Kidney epithelial cell (primary cell): ENCODE measurements around the gene PTPA. TPM values are rescaled to one million over a fixed set of nuclear protein-coding genes. Genes with fewer than 3 reads are reported as not detected.

Source experiments
- DNase-seq: peaks from one replicate; pipeline ENCODE4 v3.0.0-alpha.2; 2010; ENCODE audit warnings: low read depth
- H3K27me3 ChIP-seq: 2 replicates; pipeline ENCODE4 v1.6.0; 2011; ENCODE audit warnings: low read length; ENCODE audit not compliant: control insufficient read depth, insufficient read depth
- H3K36me3 ChIP-seq: 2 replicates; pipeline ENCODE4 v1.5.1; 2011; ENCODE audit warnings: low read length; ENCODE audit not compliant: control insufficient read depth, insufficient read depth
- H3K4me3 ChIP-seq: 2 replicates; pipeline ENCODE4 v1.5.1; 2011; ENCODE audit warnings: low read depth, mild to moderate bottlenecking, control low read depth, low read length
- total RNA-seq: library from RNA; depleted of rRNA; stranded (reverse); fragments of >200 nt; gene quantifications from 2 replicates; pipeline ENCODE4 v1.2.3, GENCODE V29; 2015
- TF ChIP-seq, protein P1 (sequence below): IDR thresholded peaks from 2 replicates; pipeline ENCODE4 v1.5.1; 2011; ENCODE audit warnings: mild to moderate bottlenecking, moderate library complexity, low read length, control low read depth, inconsistent platforms; ENCODE audit not compliant: insufficient read depth, poor library complexity, severe bottlenecking

The PTPA gene
- total RNA-seq, 1 donor from 2014 or later: 167 TPM

DNA sequence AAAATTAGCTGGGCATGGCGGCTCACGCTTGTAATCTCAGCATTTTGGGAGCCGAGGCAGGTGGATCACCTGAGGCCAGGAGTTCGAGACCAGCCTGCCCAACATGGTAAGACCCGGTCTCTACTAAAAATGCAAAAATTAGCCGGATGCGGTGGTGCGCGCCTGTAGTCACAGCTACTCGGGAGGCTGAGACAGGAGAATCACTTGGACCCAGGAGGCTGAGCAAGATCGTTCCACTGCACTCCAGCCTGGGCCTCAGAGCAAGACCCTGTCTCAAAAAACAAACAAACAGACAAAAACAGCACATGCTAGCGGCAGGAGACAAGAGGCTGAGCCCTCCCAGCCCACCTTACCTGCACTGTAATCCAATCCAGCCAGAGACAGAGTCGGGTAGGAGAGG is 31.4 kb upstream of the PTPA start:
- no peaks in the 10 kb centered on the region for H3K36me3 ChIP-seq
- H3K4me3 ChIP-seq: peak overlapping the region; percentile 71
- TF ChIP-seq, protein P1, sequence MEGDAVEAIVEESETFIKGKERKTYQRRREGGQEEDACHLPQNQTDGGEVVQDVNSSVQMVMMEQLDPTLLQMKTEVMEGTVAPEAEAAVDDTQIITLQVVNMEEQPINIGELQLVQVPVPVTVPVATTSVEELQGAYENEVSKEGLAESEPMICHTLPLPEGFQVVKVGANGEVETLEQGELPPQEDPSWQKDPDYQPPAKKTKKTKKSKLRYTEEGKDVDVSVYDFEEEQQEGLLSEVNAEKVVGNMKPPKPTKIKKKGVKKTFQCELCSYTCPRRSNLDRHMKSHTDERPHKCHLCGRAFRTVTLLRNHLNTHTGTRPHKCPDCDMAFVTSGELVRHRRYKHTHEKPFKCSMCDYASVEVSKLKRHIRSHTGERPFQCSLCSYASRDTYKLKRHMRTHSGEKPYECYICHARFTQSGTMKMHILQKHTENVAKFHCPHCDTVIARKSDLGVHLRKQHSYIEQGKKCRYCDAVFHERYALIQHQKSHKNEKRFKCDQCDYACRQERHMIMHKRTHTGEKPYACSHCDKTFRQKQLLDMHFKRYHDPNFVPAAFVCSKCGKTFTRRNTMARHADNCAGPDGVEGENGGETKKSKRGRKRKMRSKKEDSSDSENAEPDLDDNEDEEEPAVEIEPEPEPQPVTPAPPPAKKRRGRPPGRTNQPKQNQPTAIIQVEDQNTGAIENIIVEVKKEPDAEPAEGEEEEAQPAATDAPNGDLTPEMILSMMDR: no peak
- DNase-seq: no peak
- H3K27me3 ChIP-seq: no peaks in the 10 kb centered on the region

DNA sequence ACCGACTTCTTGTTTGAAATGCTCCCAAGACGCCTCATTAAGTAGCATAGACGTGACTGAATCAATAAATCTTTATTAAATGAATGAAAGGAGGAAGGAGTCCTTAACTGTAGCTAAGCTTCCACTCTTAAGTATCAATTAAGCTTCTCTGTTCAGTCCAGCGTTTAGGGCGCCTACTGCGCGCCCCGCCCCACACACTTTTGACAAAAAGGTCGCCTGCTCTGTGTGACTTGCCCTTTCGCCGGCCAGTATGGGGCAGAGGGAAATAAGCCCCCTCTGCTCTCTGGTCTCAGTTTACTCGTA is 31.0 kb upstream of the PTPA start:
- Histone ChIP-seq H3K36me3 (no peaks in the 10 kb centered on the region), H3K4me3 (peak overlapping the region; percentile 71), H3K27me3 (no peaks in the 10 kb centered on the region)
- TF ChIP-seq, protein P1: no peak
- DNase-seq: no peak

DNA sequence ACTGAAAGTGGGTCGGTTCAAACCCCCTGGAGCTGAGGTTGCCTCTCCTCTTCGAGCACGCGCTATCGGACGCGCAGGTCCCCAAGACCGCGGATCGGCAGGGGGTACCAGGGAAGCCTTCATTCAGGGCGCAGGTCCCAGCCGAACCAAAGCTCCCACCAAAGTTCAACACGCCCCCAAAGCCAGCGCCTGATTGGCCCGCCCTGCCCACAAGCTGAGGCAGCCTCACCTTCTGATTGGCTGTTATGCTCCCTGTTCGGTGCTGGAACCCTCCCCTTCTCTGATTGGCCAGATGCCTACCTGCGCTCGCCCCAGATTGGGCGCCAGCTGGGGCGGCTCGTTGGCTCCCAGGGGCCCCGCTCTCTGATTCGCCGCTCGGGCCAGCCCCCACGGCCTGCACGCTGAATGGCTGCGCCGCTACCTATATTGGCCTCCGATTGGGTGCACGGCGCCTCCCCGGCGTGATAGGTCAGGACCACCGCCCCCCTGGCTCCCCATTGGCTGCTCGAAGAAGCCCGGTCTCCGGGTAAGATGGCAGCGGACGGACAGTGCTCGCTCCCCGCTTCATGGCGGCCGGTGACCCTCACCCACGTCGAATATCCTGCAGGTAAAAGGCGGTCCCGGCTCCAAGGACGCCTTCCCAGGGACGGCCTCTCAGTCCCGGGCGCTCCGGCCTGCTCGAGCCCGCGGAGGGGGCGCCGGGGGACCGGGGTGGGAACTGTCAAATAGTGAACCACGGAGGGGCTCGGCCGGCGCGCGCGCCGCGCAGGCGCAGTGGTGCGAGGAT is 30.4 kb upstream of the PTPA start, which contains the start of gene DOLPP1:
Gene DOLPP1 (plus strand): TSS at position 511 of the 787 bp plus-strand sequence. CDS start 21 bp downstream, at position 532.
- Histone ChIP-seq H3K27me3 (no peaks in the 10 kb centered on the region), H3K4me3 (peak within 1 kb of the TSS; percentile 71), H3K36me3 (no peaks in the 10 kb centered on the region)
- TF ChIP-seq, protein P1: no peak
- peak; percentile 94 for DNase-seq

DNA sequence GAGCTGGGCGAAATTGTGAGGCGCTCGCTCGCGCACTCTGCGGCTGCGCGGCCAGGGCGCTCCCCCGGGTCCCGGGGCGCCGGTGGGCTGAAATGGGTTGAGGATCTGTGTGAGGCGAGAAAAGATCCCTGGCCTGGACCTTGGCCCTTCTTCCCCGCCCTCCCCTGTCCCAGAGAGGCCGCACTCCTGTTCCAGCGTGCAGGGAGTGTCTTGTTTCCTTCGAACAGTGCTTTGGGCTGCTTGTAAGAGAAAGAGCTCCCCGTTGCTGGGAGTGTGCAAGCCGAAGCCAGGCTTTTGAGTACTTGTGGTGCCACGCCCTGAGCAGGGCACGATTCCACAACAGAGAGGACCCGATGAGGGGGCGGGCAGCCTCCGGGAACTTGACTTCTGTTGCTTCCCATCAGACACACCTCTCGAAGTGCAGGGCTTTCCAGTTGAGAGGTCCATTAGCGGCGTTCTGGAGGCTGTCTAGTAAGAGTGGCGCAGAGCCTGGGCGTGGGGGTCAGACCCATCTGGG is 29.8 kb upstream of the PTPA start:
- DNase-seq: no peak
- no peaks in the 10 kb centered on the region for H3K27me3 ChIP-seq
- H3K4me3 ChIP-seq: peak overlapping the region; percentile 58
- H3K36me3 ChIP-seq: no peaks in the 10 kb centered on the region
- TF ChIP-seq, protein P1: no peak

DNA sequence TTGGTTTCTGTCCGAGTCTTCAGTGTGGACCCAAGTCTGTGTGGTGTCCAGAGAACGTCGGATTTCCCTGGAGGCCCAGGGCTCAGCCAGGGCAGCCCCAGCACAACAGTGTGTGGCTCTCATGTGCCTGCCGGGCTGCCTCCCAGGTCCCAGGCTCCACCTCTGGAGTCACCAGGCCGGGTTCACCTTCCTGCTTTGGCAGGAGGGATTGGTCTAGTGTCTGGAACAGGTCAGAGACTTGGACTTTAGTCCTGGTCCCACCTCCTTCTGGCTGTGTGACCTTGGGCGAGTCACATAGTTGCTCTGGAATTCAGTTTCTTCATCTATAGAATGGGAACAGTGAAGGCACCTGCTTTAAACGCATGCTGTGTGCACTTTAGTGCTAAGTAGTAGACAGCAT is 27.1 kb upstream of the PTPA start:
- TF ChIP-seq, protein P1: no peak
- Histone ChIP-seq H3K4me3 (no peak overlapping the region), H3K27me3 (no peaks in the 10 kb centered on the region), H3K36me3 (no peaks in the 10 kb centered on the region)
- no peak for DNase-seq

DNA sequence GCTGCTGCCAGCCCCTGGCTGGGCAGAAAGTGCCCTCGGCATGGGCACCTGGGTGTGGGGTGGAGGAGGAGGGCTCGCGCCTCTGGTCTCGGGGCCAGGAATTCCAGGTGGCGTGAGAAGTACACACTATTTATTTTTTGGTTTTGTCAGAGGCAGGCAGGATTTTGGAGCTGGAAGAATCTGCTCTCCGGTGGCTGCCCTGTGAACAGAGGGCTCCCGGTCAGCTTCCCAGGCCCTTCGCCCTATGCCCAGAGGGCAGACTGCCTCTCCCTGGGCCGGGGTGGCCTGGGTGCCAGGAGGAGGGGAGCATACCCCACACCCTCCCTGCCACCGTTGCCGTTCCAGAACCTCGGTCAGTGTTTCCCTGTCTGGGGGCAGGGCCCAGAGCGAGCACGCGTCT is 22.0 kb upstream of the PTPA start:
- no peak overlapping the region for H3K4me3 ChIP-seq
- no peak for DNase-seq
- TF ChIP-seq, protein P1: no peak
- H3K27me3 ChIP-seq: no peaks in the 10 kb centered on the region
- H3K36me3 ChIP-seq: no peaks in the 10 kb centered on the region
